CD4-positive, alpha-beta T cell (primary cell): Measurements from ENCODE around the gene TGFBR2. TPM values are rescaled to one million over a fixed set of nuclear protein-coding genes. Genes with fewer than 3 reads are reported as not detected.

ENCODE experiments used
- ATAC-seq: fragments of 200-7000 bp; cut with Tn5 transposase; one replicate; pipeline ENCODE4 v1.10.0; 2022; ENCODE audit warnings: mild to moderate bottlenecking; ENCODE audit not compliant: poor library complexity
- CTCF ChIA-PET: fragments of 350-600 bp; sonication (Branson Sonifier 250); formaldehyde crosslinking; loops from one replicate; lab custom pipeline; 2021; ENCODE audit warnings: antibody characterized with exemption, inconsistent platforms; lab: Charles Lee
- POLR2A ChIA-PET: fragments of 350-600 bp; sonication (Branson Sonifier 250); formaldehyde crosslinking; loops from one replicate; lab custom pipeline; 2021; ENCODE audit warnings: antibody characterized with exemption, inconsistent platforms; lab: Charles Lee
- DNase-seq, 14 experiments: peaks; one replicate each; pipeline ENCODE4 v3.0.0-alpha.2; 2013 to 2020; ENCODE audit warnings: mixed read lengths in 2 of 14
- H3K27ac ChIP-seq, 2 donors: one replicate each; pipeline versions ENCODE4 v1.5.1 to v1.7.0; 2013; ENCODE audit warnings: low read length in 2 of 2, low read depth in 1 of 2, mild to moderate bottlenecking in 1 of 2
- H3K27me3 ChIP-seq, 2 experiments: 1 replicate in 1 of 2; 2 replicates in 1 of 2; pipeline versions ENCODE4 v1.6.1 to v1.7.0; 2013; ENCODE audit warnings: low read length in 2 of 2, control low read depth in 1 of 2, mild to moderate bottlenecking in 1 of 2, moderate library complexity in 1 of 2; ENCODE audit not compliant: insufficient read depth in 2 of 2, control insufficient read depth in 1 of 2
- H3K36me3 ChIP-seq: one replicate; pipeline ENCODE4 v1.6.1; 2013; ENCODE audit warnings: low read length, control low read depth; ENCODE audit not compliant: insufficient read depth
- H3K4me1 ChIP-seq: one replicate; pipeline ENCODE4 v1.6.1; 2013; ENCODE audit warnings: low read length, control low read depth; ENCODE audit not compliant: insufficient read depth
- H3K4me3 ChIP-seq: one replicate; pipeline ENCODE4 v1.5.1; 2013; ENCODE audit warnings: mild to moderate bottlenecking, low read length, moderate library complexity
- H3K9me3 ChIP-seq, 2 experiments: 1 replicate in 1 of 2; 2 replicates in 1 of 2; pipeline versions ENCODE4 v1.6.1 to v1.7.0; 2013; ENCODE audit warnings: low read length in 2 of 2, mild to moderate bottlenecking in 2 of 2, control low read depth in 1 of 2, moderate library complexity in 1 of 2; ENCODE audit not compliant: control insufficient read depth in 1 of 2, insufficient read depth in 1 of 2
- H3K27ac Mint-ChIP-seq: one replicate; pipeline ENCODE4 v1.8.0; 2020; ENCODE audit warnings: mixed read lengths
- H3K27me3 Mint-ChIP-seq: one replicate; pipeline ENCODE4 v1.8.0; 2021; ENCODE audit warnings: mixed read lengths
- H3K36me3 Mint-ChIP-seq: one replicate; pipeline ENCODE4 v1.8.0; 2021; ENCODE audit warnings: low read depth, mixed read lengths
- H3K4me1 Mint-ChIP-seq: one replicate; pipeline ENCODE4 v1.8.0; 2021; ENCODE audit warnings: low read depth, mixed read lengths
- H3K4me3 Mint-ChIP-seq: one replicate; pipeline ENCODE4 v1.8.0; 2020; ENCODE audit warnings: mild to moderate bottlenecking, mixed read lengths
- H3K9me3 Mint-ChIP-seq: one replicate; pipeline ENCODE4 v1.8.0; 2020; ENCODE audit warnings: mixed read lengths
- CTCF ChIP-seq: fragments of 200-600 bp; IDR thresholded peaks from one replicate; pipeline ENCODE4 v1.8.0; 2022; ENCODE audit warnings: antibody characterized with exemption, mild to moderate bottlenecking
- intact Hi-C, 2 experiments: fragments of 100-400 bp; cut with DNase I in 1 of 2; cut with micrococcal nuclease in 1 of 2; formaldehyde crosslinking; loops; one replicate each; pipeline versions ENCODE4 v1.15.1 to v1.9.0; 2023 to 2025; cut with DNase I, micrococcal nuclease
- total RNA-seq, 174 experiments: library from RNA in 2 of 174; stranded (reverse) in 2 of 174; gene quantifications; one replicate each; pipeline ENCODE4 v1.2.3 and lab custom pipeline; 2021 to 2026

TGFBR2 gene
- total RNA-seq, 2 experiments from 2014 or later, result 203 to 205 TPM

- H3K27ac ChIP-seq, result no peak overlapping the region
- H3K36me3 ChIP-seq, result no peaks in the 10 kb centered on the region
- intact Hi-C loops, result no loop called here
- H3K4me1 Mint-ChIP-seq, result no peaks in the 10 kb centered on the region
- H3K4me3 Mint-ChIP-seq, result no peak overlapping the region
- ChIA-PET POLR2A (interaction anchor here (0.6 kb wide), 1 partner anchor 37 kb away, joined by 3 read pairs; no protein-coding TSS in a partner anchor), CTCF (no interaction called here)
- no peaks in the 10 kb centered on the region for H3K4me1 ChIP-seq
- no peaks in the 10 kb centered on the region for H3K9me3 ChIP-seq
- no peak overlapping the region for H3K4me3 ChIP-seq
- DNase-seq (no peak), ATAC-seq (no peak)
- no peaks in the 10 kb centered on the region for H3K27me3 ChIP-seq
- H3K27ac Mint-ChIP-seq, result no peak overlapping the region
- H3K9me3 Mint-ChIP-seq, result no peaks in the 10 kb centered on the region
- no peaks in the 10 kb centered on the region for H3K27me3 Mint-ChIP-seq
- H3K36me3 Mint-ChIP-seq, result no peaks in the 10 kb centered on the region
- TF ChIP-seq CTCF, result no peak
These were observed 39.2 kb upstream of the TGFBR2 start for GRCh38 chr3:30567139-30567753.

- Mint-ChIP-seq H3K4me3 (no peak overlapping the region), H3K4me1 (no peaks in the 10 kb centered on the region), H3K36me3 (no peaks in the 10 kb centered on the region), H3K27me3 (no peaks in the 10 kb centered on the region), H3K9me3 (no peaks in the 10 kb centered on the region), H3K27ac (no peak overlapping the region)
- CTCF ChIA-PET, result interaction anchor here (1.7 kb wide), 1 partner anchor 13 kb away, joined by 6 read pairs; no protein-coding TSS in a partner anchor
- Histone ChIP-seq H3K27ac (no peak overlapping the region), H3K9me3 (no peaks in the 10 kb centered on the region), H3K27me3 (no peaks in the 10 kb centered on the region), H3K4me1 (no peaks in the 10 kb centered on the region), H3K36me3 (no peaks in the 10 kb centered on the region), H3K4me3 (no peak overlapping the region)
- TF ChIP-seq CTCF, result no peak
- intact Hi-C loops, result no loop called here
- ATAC-seq, result no peak
- POLR2A ChIA-PET, result no interaction called here
- DNase-seq, result no peak
These were observed 29.5 kb upstream of the TGFBR2 start for GRCh38 chr3:30576946-30577345.

- H3K9me3 ChIP-seq, result no peaks in the 10 kb centered on the region
- no peaks in the 10 kb centered on the region for H3K4me1 Mint-ChIP-seq
- DNase-seq (no peak), ATAC-seq (no peak)
- no peaks in the 10 kb centered on the region for H3K4me1 ChIP-seq
- H3K27me3 ChIP-seq, result no peaks in the 10 kb centered on the region
- CTCF ChIA-PET, result interaction anchor here (1.7 kb wide), 1 partner anchor 12 kb away, joined by 6 read pairs; no protein-coding TSS in a partner anchor
- no peak overlapping the region for H3K4me3 ChIP-seq
- no peaks in the 10 kb centered on the region for H3K9me3 Mint-ChIP-seq
- intact Hi-C loops, result no loop called here
- H3K36me3 ChIP-seq, result no peaks in the 10 kb centered on the region
- POLR2A ChIA-PET, result no interaction called here
- no peak overlapping the region for H3K4me3 Mint-ChIP-seq
- no peaks in the 10 kb centered on the region for H3K36me3 Mint-ChIP-seq
- H3K27ac ChIP-seq, result no peak overlapping the region
- H3K27ac Mint-ChIP-seq, result no peak overlapping the region
- no peaks in the 10 kb centered on the region for H3K27me3 Mint-ChIP-seq
- no peak for TF ChIP-seq CTCF
These were observed 28.6 kb upstream of the TGFBR2 start for GRCh38 chr3:30577788-30578187.
